OCI-LY1 (cell line): ENCODE data around the gene CELF2.

Experiments
- H2AFZ ChIP-seq: fragments of 200-600 bp; sonication (generic), shearing (Covaris generic); 2 replicates; pipeline ENCODE4 v1.6.0; 2014; ENCODE audit warnings: antibody characterized with exemption, mild to moderate bottlenecking, low read length
- H3F3A ChIP-seq: fragments of 200-600 bp; sonication (generic), shearing (Covaris generic); 2 replicates; pipeline ENCODE4 v1.6.0; 2014; ENCODE audit warnings: mild to moderate bottlenecking, antibody characterized with exemption, low read length, moderate library complexity; ENCODE audit not compliant: insufficient read depth
- H3K27ac ChIP-seq: fragments of 200-600 bp; sonication (generic); 2 replicates; pipeline ENCODE4 v1.5.1; 2014; ENCODE audit warnings: low read length, mixed run types, mild to moderate bottlenecking, low read depth; ENCODE audit not compliant: poor library complexity, severe bottlenecking
- H3K27me3 ChIP-seq: fragments of 200-600 bp; sonication (generic); 2 replicates; pipeline ENCODE4 v1.6.0; 2014; ENCODE audit warnings: antibody characterized with exemption, mild to moderate bottlenecking, low read length, moderate library complexity; ENCODE audit not compliant: insufficient read depth
- H3K36me3 ChIP-seq: fragments of 200-600 bp; sonication (generic); 2 replicates; pipeline ENCODE4 v1.6.1; 2014; ENCODE audit warnings: mild to moderate bottlenecking, antibody characterized with exemption, low read length, moderate library complexity, mixed read lengths; ENCODE audit not compliant: insufficient read depth
- H3K4me1 ChIP-seq: fragments of 200-600 bp; sonication (generic); 2 replicates; pipeline ENCODE4 v1.5.1; 2014; ENCODE audit warnings: mild to moderate bottlenecking, low read length, moderate library complexity; ENCODE audit not compliant: insufficient read depth, severe bottlenecking
- H3K4me2 ChIP-seq: fragments of 200-600 bp; sonication (generic), shearing (Covaris generic); 2 replicates; pipeline ENCODE4 v1.6.1; 2014; ENCODE audit warnings: low read length
- H3K4me3 ChIP-seq: fragments of 200-600 bp; sonication (generic); 2 replicates; pipeline ENCODE4 v1.5.1; 2014; ENCODE audit warnings: low read length, low read depth, mild to moderate bottlenecking, mixed read lengths; ENCODE audit not compliant: poor library complexity, severe bottlenecking
- H3K79me2 ChIP-seq: fragments of 200-600 bp; shearing (Covaris generic); 2 replicates; pipeline ENCODE4 v1.6.1; 2016; ENCODE audit warnings: mixed run types, low read length, mixed read lengths; ENCODE audit not compliant: insufficient read depth
- H3K9ac ChIP-seq: fragments of 200-600 bp; sonication (generic), shearing (Covaris generic); 2 replicates; pipeline ENCODE4 v1.6.1; 2014; ENCODE audit warnings: mild to moderate bottlenecking, low read length, mixed read lengths
- H3K9me2 ChIP-seq: fragments of 200-600 bp; sonication (generic), shearing (Covaris generic); 2 replicates; pipeline ENCODE4 v1.6.1; 2014; ENCODE audit warnings: low read depth, mild to moderate bottlenecking, low read length, mixed read lengths
- H3K9me3 ChIP-seq: fragments of 200-600 bp; shearing (Covaris generic); 2 replicates; pipeline ENCODE4 v1.6.1; 2014; ENCODE audit warnings: low read length, mixed read lengths
- H4K20me1 ChIP-seq: fragments of 200-600 bp; sonication (generic), shearing (Covaris generic); 2 replicates; pipeline ENCODE4 v1.6.0; 2016; ENCODE audit warnings: mild to moderate bottlenecking, low read length; ENCODE audit not compliant: insufficient read depth
- EZH2 ChIP-seq: fragments of 200-600 bp; sonication (generic), shearing (Covaris generic); IDR thresholded peaks from 2 replicates; pipeline ENCODE4 v1.8.0; 2017; ENCODE audit warnings: borderline replicate concordance, mixed run types, mild to moderate bottlenecking, antibody characterized with exemption, low read length, moderate library complexity, mixed read lengths
- TF ChIP-seq, protein P1 (sequence below): fragments of 200-600 bp; sonication (generic), shearing (Covaris generic); IDR thresholded peaks from 2 replicates; pipeline ENCODE4 v1.5.1; 2017; ENCODE audit warnings: mild to moderate bottlenecking, antibody characterized with exemption, low read length, moderate library complexity, mixed read lengths

CELF2 gene

DNA sequence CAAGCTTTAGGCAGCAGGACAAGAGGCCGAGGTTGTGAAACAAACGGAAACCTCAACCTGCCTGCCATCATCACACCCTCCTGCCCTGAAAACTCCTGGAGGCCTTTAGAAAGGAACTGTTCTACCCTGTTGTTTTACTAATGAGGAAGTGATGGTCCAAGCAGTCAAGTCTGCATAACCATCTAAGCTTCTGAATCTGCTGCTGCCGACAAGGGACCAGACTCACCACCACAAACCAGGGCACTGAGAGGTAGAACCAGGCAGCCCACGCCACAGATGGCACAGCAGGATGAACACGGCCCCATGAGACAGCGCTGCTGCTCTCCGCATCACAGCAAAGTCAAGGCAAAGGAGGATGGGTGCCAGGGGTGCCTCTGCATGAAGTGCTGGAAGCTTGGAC, 209.4 kb downstream of the CELF2 start:
- Histone ChIP-seq H3K4me1 (peaks cover 9% of the 10 kb centered on the region), H3K4me3 (no peak overlapping the region), H3K79me2 (no peaks in the 10 kb centered on the region), H3K9me3 (no peaks in the 10 kb centered on the region), H3K9ac (no peak overlapping the region), H3K27me3 (no peaks in the 10 kb centered on the region), H3K36me3 (no peaks in the 10 kb centered on the region), H3K4me2 (no peak overlapping the region), H3K9me2 (no peaks in the 10 kb centered on the region), H3F3A (no peaks in the 10 kb centered on the region), H3K27ac (no peak overlapping the region), H2AFZ (no peak overlapping the region), H4K20me1 (no peaks in the 10 kb centered on the region)
- no peak for TF ChIP-seq EZH2
- TF ChIP-seq, protein P1, sequence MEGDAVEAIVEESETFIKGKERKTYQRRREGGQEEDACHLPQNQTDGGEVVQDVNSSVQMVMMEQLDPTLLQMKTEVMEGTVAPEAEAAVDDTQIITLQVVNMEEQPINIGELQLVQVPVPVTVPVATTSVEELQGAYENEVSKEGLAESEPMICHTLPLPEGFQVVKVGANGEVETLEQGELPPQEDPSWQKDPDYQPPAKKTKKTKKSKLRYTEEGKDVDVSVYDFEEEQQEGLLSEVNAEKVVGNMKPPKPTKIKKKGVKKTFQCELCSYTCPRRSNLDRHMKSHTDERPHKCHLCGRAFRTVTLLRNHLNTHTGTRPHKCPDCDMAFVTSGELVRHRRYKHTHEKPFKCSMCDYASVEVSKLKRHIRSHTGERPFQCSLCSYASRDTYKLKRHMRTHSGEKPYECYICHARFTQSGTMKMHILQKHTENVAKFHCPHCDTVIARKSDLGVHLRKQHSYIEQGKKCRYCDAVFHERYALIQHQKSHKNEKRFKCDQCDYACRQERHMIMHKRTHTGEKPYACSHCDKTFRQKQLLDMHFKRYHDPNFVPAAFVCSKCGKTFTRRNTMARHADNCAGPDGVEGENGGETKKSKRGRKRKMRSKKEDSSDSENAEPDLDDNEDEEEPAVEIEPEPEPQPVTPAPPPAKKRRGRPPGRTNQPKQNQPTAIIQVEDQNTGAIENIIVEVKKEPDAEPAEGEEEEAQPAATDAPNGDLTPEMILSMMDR, result no peak

DNA sequence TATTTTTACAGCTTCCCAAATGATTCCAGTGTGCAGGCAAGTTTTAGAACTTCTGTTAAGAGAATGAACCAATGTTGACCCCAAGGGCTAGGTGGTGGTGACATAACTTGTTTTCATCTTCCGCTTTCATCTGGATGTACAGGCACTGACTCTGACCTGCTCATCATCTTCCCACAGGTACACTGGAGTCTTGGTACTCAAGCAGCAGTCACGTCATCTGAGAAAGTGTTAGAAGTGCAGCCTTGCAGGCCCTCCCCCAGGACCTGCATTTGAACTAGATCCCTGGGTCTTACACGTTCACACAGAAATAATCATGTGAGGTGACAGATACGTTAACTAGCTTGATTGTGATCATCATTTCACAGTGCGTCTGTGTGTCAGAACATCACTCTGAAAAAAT, 212.2 kb downstream of the CELF2 start:
- Histone ChIP-seq H3F3A (no peaks in the 10 kb centered on the region), H3K9ac (no peak overlapping the region), H3K4me1 (peaks cover 9% of the 10 kb centered on the region), H3K9me2 (no peaks in the 10 kb centered on the region), H3K27ac (no peak overlapping the region), H3K79me2 (no peaks in the 10 kb centered on the region), H3K4me3 (no peak overlapping the region), H3K4me2 (no peak overlapping the region), H3K27me3 (no peaks in the 10 kb centered on the region), H3K9me3 (no peaks in the 10 kb centered on the region), H4K20me1 (no peaks in the 10 kb centered on the region), H3K36me3 (no peaks in the 10 kb centered on the region), H2AFZ (no peak overlapping the region)
- no peak for TF ChIP-seq EZH2
- TF ChIP-seq, protein P1, result no peak

DNA sequence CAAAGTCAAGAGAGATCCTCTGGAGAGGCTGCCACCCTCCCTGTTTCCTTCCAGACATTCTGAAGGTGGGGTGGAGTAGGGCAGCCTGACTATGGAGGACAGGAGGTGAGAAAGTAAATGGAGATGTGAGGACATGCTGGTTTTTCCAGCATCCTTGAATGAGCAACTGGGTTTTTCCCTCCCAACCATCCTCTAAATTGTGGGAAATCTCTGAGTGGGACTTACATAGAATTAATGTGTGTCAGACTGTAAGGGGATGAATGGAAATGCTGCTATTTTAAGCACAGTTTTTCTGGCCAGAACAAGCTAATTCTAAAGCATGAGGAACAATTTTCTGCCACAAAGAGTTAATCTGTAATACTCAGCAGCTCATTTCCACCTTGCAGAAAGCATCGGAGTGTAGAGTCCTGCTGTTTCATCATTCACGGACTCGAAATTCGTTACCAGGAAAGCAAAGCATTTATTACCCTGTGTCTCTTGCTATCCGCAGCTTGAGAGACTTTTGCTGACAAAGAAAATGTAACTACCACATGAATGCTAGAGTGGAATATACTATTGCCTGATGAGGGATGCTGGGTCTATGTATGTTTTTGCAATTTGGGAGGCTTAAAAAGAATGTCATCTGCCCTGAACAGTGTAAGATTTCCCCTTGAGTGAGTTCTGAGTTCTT, 213.0 kb downstream of the CELF2 start:
- H3K4me2 ChIP-seq, result no peak overlapping the region
- H3K9ac ChIP-seq, result no peak overlapping the region
- no peaks in the 10 kb centered on the region for H3K27me3 ChIP-seq
- no peak overlapping the region for H3K27ac ChIP-seq
- no peaks in the 10 kb centered on the region for H3K9me3 ChIP-seq
- H3K36me3 ChIP-seq, result no peaks in the 10 kb centered on the region
- no peaks in the 10 kb centered on the region for H3K9me2 ChIP-seq
- no peaks in the 10 kb centered on the region for H3K79me2 ChIP-seq
- TF ChIP-seq, protein P1, result no peak
- no peak for TF ChIP-seq EZH2
- H3K4me3 ChIP-seq, result no peak overlapping the region
- no peak overlapping the region for H2AFZ ChIP-seq
- H3K4me1 ChIP-seq, result peaks cover 9% of the 10 kb centered on the region
- H3F3A ChIP-seq, result no peaks in the 10 kb centered on the region
- H4K20me1 ChIP-seq, result no peaks in the 10 kb centered on the region
